Neural cell (in vitro differentiated cells): ENCODE measurements around the gene NADK. TPM values are rescaled to one million over a fixed set of nuclear protein-coding genes. Genes with fewer than 3 reads are reported as not detected.
A peak's percentile ranks its signal among the peaks of the same experiment; 100 is the strongest.

Experiments used
- H2AFZ ChIP-seq: fragments of 200-600, 300-800 bp; sonication (generic), shearing (Covaris generic); 2 replicates; pipeline ENCODE4 v1.6.0; 2014; ENCODE audit warnings: low read depth, mild to moderate bottlenecking, antibody characterized with exemption, low read length, moderate library complexity
- H3F3A ChIP-seq: fragments of 200-600 bp; shearing (Covaris generic); 2 replicates; pipeline ENCODE4 v1.6.1; 2016; ENCODE audit warnings: mild to moderate bottlenecking, moderate library complexity, mixed read lengths, antibody characterized with exemption, low read length; ENCODE audit not compliant: insufficient read depth, poor library complexity, severe bottlenecking
- H3K27ac ChIP-seq: fragments of 200-600, 300-800 bp; sonication (generic), shearing (Covaris generic); 2 replicates; pipeline ENCODE4 v1.5.1; 2014; ENCODE audit warnings: mild to moderate bottlenecking, low read length, moderate library complexity
- H3K27me3 ChIP-seq: fragments of 300-800, 200-600 bp; sonication (generic), shearing (Covaris generic); 2 replicates; pipeline ENCODE4 v1.6.0; 2014; ENCODE audit warnings: mild to moderate bottlenecking, low read depth, low read length, moderate library complexity; ENCODE audit not compliant: insufficient read depth
- H3K36me3 ChIP-seq: fragments of 300-800, 200-600 bp; sonication (generic), shearing (Covaris generic); 2 replicates; pipeline ENCODE4 v1.5.1; 2014; ENCODE audit warnings: mild to moderate bottlenecking, antibody characterized with exemption, low read length, moderate library complexity; ENCODE audit not compliant: insufficient read depth
- H3K4me2 ChIP-seq: fragments of 300-800, 200-600 bp; sonication (generic), shearing (Covaris generic); 2 replicates; pipeline ENCODE4 v1.6.0; 2014; ENCODE audit warnings: mild to moderate bottlenecking, low read length
- H3K4me3 ChIP-seq: fragments of 300-800, 200-600 bp; sonication (generic), shearing (Covaris generic); 2 replicates; pipeline ENCODE4 v1.5.1; 2014; ENCODE audit warnings: mild to moderate bottlenecking, low read length, moderate library complexity
- H3K79me2 ChIP-seq: fragments of 200-600 bp; shearing (Covaris generic); replicated peaks from 2 replicates; pipeline ENCODE4 v1.6.0; 2014; ENCODE audit warnings: mild to moderate bottlenecking, low read length, moderate library complexity; ENCODE audit not compliant: insufficient read depth
- H3K9ac ChIP-seq: fragments of 300-800, 200-600 bp; sonication (generic), shearing (Covaris generic); 2 replicates; pipeline ENCODE4 v1.6.1; 2016; ENCODE audit warnings: mild to moderate bottlenecking, low read length, mixed read lengths
- H3K9me2 ChIP-seq: fragments of 200-600 bp; shearing (Covaris generic); 2 replicates; pipeline ENCODE4 v1.6.1; 2016; ENCODE audit warnings: mild to moderate bottlenecking, low read length, mixed read lengths; ENCODE audit not compliant: insufficient read depth
- H3K9me3 ChIP-seq: fragments of 200-600, 300-800 bp; sonication (generic), shearing (Covaris generic); 2 replicates; pipeline ENCODE4 v1.6.1; 2016; ENCODE audit warnings: mild to moderate bottlenecking, mixed run types, low read length, moderate library complexity, mixed read lengths
- H4K20me1 ChIP-seq: fragments of 200-600 bp; shearing (Covaris generic); 2 replicates; pipeline ENCODE4 v1.6.1; 2016; ENCODE audit warnings: mild to moderate bottlenecking, mixed run types; ENCODE audit not compliant: insufficient read depth
- CTCF ChIP-seq: fragments of 450-650 bp; IDR thresholded peaks from 2 replicates; pipeline ENCODE4 v1.5.1; 2014; ENCODE audit warnings: antibody characterized with exemption, mild to moderate bottlenecking, moderate library complexity; ENCODE audit not compliant: poor library complexity, severe bottlenecking
- EP300 ChIP-seq: fragments of 450-650 bp; conservative IDR thresholded peaks from 2 replicates; pipeline ENCODE4 v1.6.1; 2014; ENCODE audit warnings: antibody characterized with exemption, mild to moderate bottlenecking, moderate library complexity; ENCODE audit not compliant: poor library complexity, severe bottlenecking
- EZH2 ChIP-seq: fragments of 200-600, 300-800 bp; shearing (Covaris generic), sonication (generic); IDR thresholded peaks from 2 replicates; pipeline ENCODE4 v1.6.1; 2014; ENCODE audit warnings: antibody characterized with exemption, low read length, borderline replicate concordance, mild to moderate bottlenecking; ENCODE audit not compliant: insufficient read depth, poor library complexity, severe bottlenecking
- MXI1 ChIP-seq: fragments of 450-650 bp; conservative IDR thresholded peaks from 2 replicates; pipeline ENCODE4 v1.6.1; 2014; ENCODE audit warnings: antibody characterized with exemption, mild to moderate bottlenecking; ENCODE audit not compliant: poor library complexity, severe bottlenecking
- POLR2AphosphoS5 ChIP-seq: IDR thresholded peaks from 2 replicates; pipeline ENCODE4 v1.6.1; 2012
- RAD21 ChIP-seq: fragments of 450-650 bp; conservative IDR thresholded peaks from 2 replicates; pipeline ENCODE4 v1.6.1; 2014; ENCODE audit warnings: antibody characterized with exemption, mild to moderate bottlenecking, moderate library complexity
- REST ChIP-seq: IDR thresholded peaks from 2 replicates; pipeline ENCODE4 v1.6.1; 2012; ENCODE audit warnings: borderline replicate concordance
- SMC3 ChIP-seq: fragments of 450-650 bp; conservative IDR thresholded peaks from 2 replicates; pipeline ENCODE4 v1.6.1; 2014; ENCODE audit warnings: antibody characterized with exemption, mild to moderate bottlenecking, moderate library complexity; ENCODE audit not compliant: poor library complexity
- TAF1 ChIP-seq: IDR thresholded peaks from 2 replicates; pipeline ENCODE4 v1.6.1; 2012; ENCODE audit warnings: low read depth
- polyA plus RNA-seq: library from polyadenylated mRNA; depleted of rRNA; stranded (reverse); fragments of >200 nt; gene quantifications from 2 replicates; pipeline ENCODE4 v1.2.3, GENCODE V29; 2014

Gene NADK
- polyA plus RNA-seq, 1 donor from 2014 or later = 38.5 TPM

DNA sequence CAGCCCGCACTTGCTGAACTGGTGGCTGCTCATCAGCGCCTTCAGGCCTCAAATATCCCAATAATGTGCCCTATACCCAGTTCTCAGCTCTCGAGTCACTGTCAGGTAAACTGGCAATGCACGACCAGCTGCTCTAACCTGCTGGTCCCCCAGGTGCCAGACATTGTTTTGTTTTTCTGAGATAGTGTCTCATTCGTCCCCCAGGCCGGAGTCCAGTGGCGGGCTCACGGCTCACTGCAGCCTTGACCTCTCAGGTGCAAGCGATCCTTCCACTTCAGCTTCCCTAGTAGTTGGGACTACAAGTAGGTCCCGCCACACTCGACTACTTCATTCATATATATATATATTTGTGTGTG, 1.0 kb upstream of the NADK start:
- Histone ChIP-seq H3K9me2 (no peaks in the 10 kb centered on the region), H2AFZ (no peak overlapping the region), H3K79me2 (peaks cover 16% of the 10 kb centered on the region), H3K36me3 (no peaks in the 10 kb centered on the region), H4K20me1 (no peaks in the 10 kb centered on the region), H3F3A (no peaks in the 10 kb centered on the region), H3K4me2 (no peak overlapping the region), H3K27ac (no peak overlapping the region), H3K9me3 (no peaks in the 10 kb centered on the region), H3K27me3 (peaks cover 2% of the 10 kb centered on the region), H3K9ac (no peak overlapping the region), H3K4me3 (peak overlapping the region; percentile 69)
- no peak for TF ChIP-seq RAD21
- no peak for TF ChIP-seq SMC3
- no peak for TF ChIP-seq MXI1
- TF ChIP-seq EP300 = no peak
- no peak for TF ChIP-seq CTCF

DNA sequence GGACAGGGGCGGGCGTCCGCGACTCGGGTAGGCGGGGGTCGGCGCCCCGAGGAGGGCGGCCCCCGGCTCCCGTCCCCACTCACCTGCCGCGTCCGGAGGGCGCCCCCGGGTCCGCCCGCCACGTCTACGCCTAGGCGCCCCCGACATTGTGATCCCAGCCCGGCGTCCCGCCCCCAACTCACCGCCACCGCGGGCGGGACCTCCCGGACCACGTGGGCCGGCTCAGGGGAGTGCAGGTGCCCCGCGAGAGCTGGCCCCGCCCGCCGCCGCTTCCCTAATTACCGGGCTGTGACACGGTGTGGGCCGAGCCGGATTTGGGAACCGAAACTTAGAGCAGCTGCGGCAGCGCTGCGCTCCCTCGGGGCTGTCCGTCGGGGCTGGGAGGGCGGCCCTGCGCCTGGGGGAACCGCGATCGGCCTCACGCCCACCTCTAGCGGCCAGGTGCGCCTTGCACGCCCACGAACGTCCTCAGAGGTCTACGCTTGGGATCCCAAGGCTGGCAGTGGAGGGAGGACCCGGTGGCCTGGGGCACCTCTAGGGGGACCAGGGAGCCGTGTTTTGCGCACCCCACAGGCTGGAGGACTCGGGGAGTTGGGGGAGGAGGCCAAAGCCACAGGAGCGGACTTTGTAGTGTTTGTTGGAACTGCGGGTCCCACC, 521 bp upstream of the NADK start:
- Histone ChIP-seq H3K79me2 (peaks cover 16% of the 10 kb centered on the region), H3K9me3 (no peaks in the 10 kb centered on the region), H2AFZ (no peak overlapping the region), H3K27ac (no peak overlapping the region), H3K9ac (peak overlapping the region; percentile 31), H3K4me3 (peak overlapping the region; percentile 69), H3K4me2 (no peak overlapping the region), H4K20me1 (no peaks in the 10 kb centered on the region), H3F3A (no peaks in the 10 kb centered on the region), H3K9me2 (no peaks in the 10 kb centered on the region), H3K27me3 (peaks cover 2% of the 10 kb centered on the region), H3K36me3 (no peaks in the 10 kb centered on the region)
- TF ChIP-seq RAD21 (no peak), EZH2 (no peak), EP300 (no peak), MXI1 (peak; percentile 76), TAF1 (no peak), REST (no peak), POLR2AphosphoS5 (peak; percentile 22), SMC3 (no peak), CTCF (peak; percentile 42)
